HG02763 (cell line): Measurements from ENCODE around the gene GALNTL6.

ENCODE experiments used
- ATAC-seq: cut with Tn5 transposase; IDR thresholded peaks from one replicate; pipeline ENCODE4 v1.9.1; 2021; ENCODE audit warnings: mild to moderate bottlenecking, moderate library complexity; ENCODE audit not compliant: unreplicated experiment

GALNTL6 gene

GRCh38 chr4:172650758-172651530, 837.7 kb downstream of the GALNTL6 start:
- ATAC-seq: no peak

- no peak for ATAC-seq
Observed at GRCh38 chr4:172651961-172652360, 838.8 kb downstream of the GALNTL6 start.

GRCh38 chr4:172652369-172652768, 839.2 kb downstream of the GALNTL6 start:
- ATAC-seq: no peak

- no peak for ATAC-seq
Observed at GRCh38 chr4:172653676-172654075, 840.5 kb downstream of the GALNTL6 start.

- ATAC-seq: no peak
Observed at GRCh38 chr4:172654457-172654856, 841.3 kb downstream of the GALNTL6 start.

GRCh38 chr4:172656055-172656454, 842.9 kb downstream of the GALNTL6 start:
- ATAC-seq: no peak

GRCh38 chr4:172657081-172657480, 843.9 kb downstream of the GALNTL6 start:
- no peak for ATAC-seq

- no peak for ATAC-seq
Observed at GRCh38 chr4:172660251-172660650, 847.0 kb downstream of the GALNTL6 start.

- ATAC-seq: no peak
Observed at GRCh38 chr4:172662113-172662512, 848.9 kb downstream of the GALNTL6 start.

GRCh38 chr4:172666711-172667368, 853.6 kb downstream of the GALNTL6 start:
- ATAC-seq: no peak

GRCh38 chr4:172674811-172675210, 861.6 kb downstream of the GALNTL6 start:
- ATAC-seq: no peak

GRCh38 chr4:172675232-172675631, 862.0 kb downstream of the GALNTL6 start:
- ATAC-seq: no peak

- ATAC-seq: no peak
Observed at GRCh38 chr4:172680691-172681090, 867.5 kb downstream of the GALNTL6 start.

GRCh38 chr4:172683021-172683420, 869.8 kb downstream of the GALNTL6 start:
- no peak for ATAC-seq

GRCh38 chr4:172686021-172686420, 872.8 kb downstream of the GALNTL6 start:
- no peak for ATAC-seq

GRCh38 chr4:172688534-172688933, 875.3 kb downstream of the GALNTL6 start:
- ATAC-seq: no peak

GRCh38 chr4:172691552-172691951, 878.3 kb downstream of the GALNTL6 start:
- no peak for ATAC-seq

- no peak for ATAC-seq
Observed at GRCh38 chr4:172692701-172693100, 879.5 kb downstream of the GALNTL6 start.

- ATAC-seq: no peak
Observed at GRCh38 chr4:172698256-172698655, 885.1 kb downstream of the GALNTL6 start.

- no peak for ATAC-seq
Observed at GRCh38 chr4:172705565-172705964, 892.4 kb downstream of the GALNTL6 start.

- no peak for ATAC-seq
Observed at GRCh38 chr4:172706000-172706399, 892.8 kb downstream of the GALNTL6 start.

- ATAC-seq: no peak
Observed at GRCh38 chr4:172707622-172708021, 894.4 kb downstream of the GALNTL6 start.
